Progenitor cell of endocrine pancreas (in vitro differentiated cells): Measurements from ENCODE around the gene IRF9. TPM values are rescaled to one million over a fixed set of nuclear protein-coding genes. Genes with fewer than 3 reads are reported as not detected.

Source experiments
- DNase-seq: peaks from one replicate; pipeline ENCODE4 v3.0.0; 2021; ENCODE audit warnings: low spot score; ENCODE audit not compliant: unreplicated experiment
- H3K27ac Mint-ChIP-seq: 2 replicates; pipeline ENCODE4 v1.8.0; 2021; ENCODE audit warnings: mild to moderate bottlenecking, moderate library complexity, mixed read lengths
- H3K27me3 Mint-ChIP-seq: 2 replicates; pipeline ENCODE4 v1.8.0; 2021; ENCODE audit warnings: mixed read lengths
- H3K36me3 Mint-ChIP-seq: 2 replicates; pipeline ENCODE4 v1.8.0; 2022; ENCODE audit warnings: mixed read lengths; ENCODE audit not compliant: insufficient read depth
- H3K4me1 Mint-ChIP-seq: 2 replicates; pipeline ENCODE4 v1.8.0; 2021; ENCODE audit warnings: low read depth, mixed read lengths
- H3K4me3 Mint-ChIP-seq: 2 replicates; pipeline ENCODE4 v1.8.0; 2021; ENCODE audit warnings: low read depth, mild to moderate bottlenecking, moderate library complexity, mixed read lengths
- H3K9me3 Mint-ChIP-seq: 2 replicates; pipeline ENCODE4 v1.8.0; 2021; ENCODE audit warnings: low read depth, mixed read lengths
- total RNA-seq: library from RNA; stranded (reverse); gene quantifications from 2 replicates; pipeline ENCODE4 v1.2.1, GENCODE V29; 2021
- TF ChIP-seq, protein P1 (sequence below): fragments of 200-600 bp; sonication (generic); IDR thresholded peaks from one replicate; pipeline ENCODE4 v1.5.0; 2021; ENCODE audit warnings: antibody characterized with exemption, mild to moderate bottlenecking; ENCODE audit not compliant: unreplicated experiment

Gene IRF9
- total RNA-seq, 1 donor from 2014 or later: 57.4 TPM

DNA sequence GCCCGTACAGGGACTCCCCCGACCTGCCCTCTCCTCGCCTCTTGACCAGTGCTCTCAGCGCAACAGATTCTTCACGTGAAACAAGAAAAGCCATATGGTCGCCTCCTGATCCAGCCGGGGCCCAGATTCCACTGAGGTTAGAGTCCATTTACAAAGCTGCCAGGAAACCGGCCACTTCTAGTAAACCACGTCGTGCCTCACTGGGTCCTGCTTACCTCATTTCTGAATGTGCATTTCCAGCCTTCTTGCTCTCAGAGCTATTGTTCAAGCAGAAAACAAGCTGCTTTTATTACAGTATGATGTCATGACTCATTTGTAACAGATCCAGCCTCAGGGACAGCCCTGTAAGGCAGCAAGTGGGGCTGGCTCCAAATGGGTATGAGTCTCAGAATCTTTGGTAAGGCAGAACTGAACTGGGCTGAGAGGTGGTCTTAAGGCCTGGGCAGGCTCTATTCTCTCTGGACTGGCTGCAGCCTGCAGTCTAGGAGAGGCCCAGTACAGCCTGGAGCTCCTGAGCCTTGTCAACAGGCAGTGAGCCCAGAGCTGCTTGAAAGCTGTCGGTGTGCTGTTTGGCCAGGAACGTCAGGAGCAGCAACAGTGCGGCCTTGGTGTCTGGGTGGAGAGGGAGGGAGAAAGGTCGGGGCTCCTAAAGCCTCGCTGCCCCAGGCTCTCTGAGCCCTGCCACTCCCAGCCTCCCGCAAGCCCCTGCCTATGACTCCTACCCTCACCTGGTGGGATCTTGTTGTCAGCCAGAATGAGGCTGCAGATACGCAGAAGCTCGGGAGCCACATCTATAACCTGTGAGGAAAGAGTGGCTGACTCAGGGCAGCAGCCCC lies 19.1 kb downstream of the IRF9 start:
- peak overlapping the region; percentile 86 for H3K27ac Mint-ChIP-seq
- H3K9me3 Mint-ChIP-seq: no peaks in the 10 kb centered on the region
- DNase-seq: no peak
- peaks cover 4% of the 10 kb centered on the region for H3K4me1 Mint-ChIP-seq
- no peaks in the 10 kb centered on the region for H3K27me3 Mint-ChIP-seq
- peaks cover 29% of the 10 kb centered on the region for H3K36me3 Mint-ChIP-seq
- no peak overlapping the region for H3K4me3 Mint-ChIP-seq
- TF ChIP-seq, protein P1, sequence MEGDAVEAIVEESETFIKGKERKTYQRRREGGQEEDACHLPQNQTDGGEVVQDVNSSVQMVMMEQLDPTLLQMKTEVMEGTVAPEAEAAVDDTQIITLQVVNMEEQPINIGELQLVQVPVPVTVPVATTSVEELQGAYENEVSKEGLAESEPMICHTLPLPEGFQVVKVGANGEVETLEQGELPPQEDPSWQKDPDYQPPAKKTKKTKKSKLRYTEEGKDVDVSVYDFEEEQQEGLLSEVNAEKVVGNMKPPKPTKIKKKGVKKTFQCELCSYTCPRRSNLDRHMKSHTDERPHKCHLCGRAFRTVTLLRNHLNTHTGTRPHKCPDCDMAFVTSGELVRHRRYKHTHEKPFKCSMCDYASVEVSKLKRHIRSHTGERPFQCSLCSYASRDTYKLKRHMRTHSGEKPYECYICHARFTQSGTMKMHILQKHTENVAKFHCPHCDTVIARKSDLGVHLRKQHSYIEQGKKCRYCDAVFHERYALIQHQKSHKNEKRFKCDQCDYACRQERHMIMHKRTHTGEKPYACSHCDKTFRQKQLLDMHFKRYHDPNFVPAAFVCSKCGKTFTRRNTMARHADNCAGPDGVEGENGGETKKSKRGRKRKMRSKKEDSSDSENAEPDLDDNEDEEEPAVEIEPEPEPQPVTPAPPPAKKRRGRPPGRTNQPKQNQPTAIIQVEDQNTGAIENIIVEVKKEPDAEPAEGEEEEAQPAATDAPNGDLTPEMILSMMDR: no peak

DNA sequence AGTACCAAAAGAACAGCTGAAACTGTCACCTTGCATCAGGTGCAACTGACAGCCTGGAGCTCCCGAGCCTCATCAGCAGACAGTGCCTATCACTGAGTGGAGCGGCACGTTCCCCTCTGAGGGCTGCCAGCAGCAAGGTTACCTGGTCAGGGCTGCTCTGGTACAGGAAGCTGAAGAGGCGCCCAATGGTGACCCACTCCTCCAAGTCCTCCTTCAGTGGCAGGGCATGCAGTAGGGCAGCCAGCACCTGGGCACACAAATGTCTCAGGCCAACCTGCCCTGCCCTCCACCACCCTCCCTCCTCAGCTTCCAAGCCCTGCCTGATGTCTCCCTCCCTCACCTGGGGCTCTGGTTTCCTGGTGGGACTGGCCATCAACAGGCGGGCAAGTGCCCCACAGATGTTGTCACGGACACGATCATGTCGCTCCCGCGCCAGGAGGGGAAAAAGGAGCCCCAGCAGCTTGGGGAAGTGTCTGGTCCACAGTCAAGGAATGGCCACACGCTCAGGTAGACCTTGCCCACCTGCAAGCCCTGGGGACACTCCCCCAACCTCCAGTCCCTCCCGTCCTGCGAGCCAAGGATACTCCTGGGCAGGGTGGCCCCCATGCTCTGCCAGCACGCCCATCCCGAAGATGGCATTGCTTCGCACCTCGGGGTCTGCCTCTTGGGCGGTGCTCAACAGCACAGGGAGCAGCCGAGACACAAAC lies 20.5 kb downstream of the IRF9 start:
- no peaks in the 10 kb centered on the region for H3K9me3 Mint-ChIP-seq
- DNase-seq: no peak
- TF ChIP-seq, protein P1: no peak
- H3K27ac Mint-ChIP-seq: peak overlapping the region; percentile 88
- no peaks in the 10 kb centered on the region for H3K27me3 Mint-ChIP-seq
- no peak overlapping the region for H3K4me3 Mint-ChIP-seq
- peaks cover 3% of the 10 kb centered on the region for H3K4me1 Mint-ChIP-seq
- peaks cover 28% of the 10 kb centered on the region for H3K36me3 Mint-ChIP-seq

DNA sequence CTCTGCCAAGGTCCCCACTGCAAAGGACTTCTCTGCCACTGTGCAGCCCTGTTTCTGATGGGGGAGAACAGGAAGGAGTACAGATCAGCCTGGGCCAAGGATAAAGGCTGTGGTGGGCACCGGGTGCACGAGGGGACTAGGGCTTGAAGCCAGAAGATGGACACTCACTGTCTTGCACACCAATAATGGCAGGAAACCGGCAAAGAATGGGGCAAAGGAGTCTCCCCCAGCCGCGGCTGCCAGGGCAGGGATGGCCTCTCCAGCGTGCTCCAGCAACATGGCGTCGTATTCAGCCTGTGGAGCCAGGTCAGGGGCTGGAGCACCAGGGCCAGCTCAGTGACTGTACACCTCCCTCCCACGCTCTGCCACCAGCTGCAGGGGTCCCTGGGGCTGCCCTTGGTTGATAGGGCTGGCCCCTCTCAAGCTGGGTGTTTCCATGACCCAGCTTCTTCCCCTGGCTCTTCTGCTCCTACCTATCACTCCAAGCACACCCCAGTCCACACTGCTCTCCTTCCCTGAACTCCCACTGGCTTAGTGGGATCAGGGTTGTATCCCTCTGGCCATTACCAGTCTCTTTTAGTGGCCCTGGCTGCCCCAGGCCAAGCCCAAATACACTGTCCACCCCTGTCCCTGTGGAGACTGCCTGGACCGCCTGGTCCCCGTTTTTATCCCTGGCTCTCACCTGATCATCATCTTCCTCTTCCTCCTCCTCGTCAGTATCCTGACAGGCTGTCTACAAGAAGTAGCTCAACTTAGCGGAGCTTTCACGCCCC lies 21.2 kb downstream of the IRF9 start:
- Mint-ChIP-seq H3K9me3 (no peaks in the 10 kb centered on the region), H3K27me3 (no peaks in the 10 kb centered on the region), H3K4me3 (no peak overlapping the region), H3K27ac (peak overlapping the region; percentile 88), H3K4me1 (peaks cover 2% of the 10 kb centered on the region), H3K36me3 (peaks cover 26% of the 10 kb centered on the region)
- DNase-seq: no peak
- TF ChIP-seq, protein P1: no peak

DNA sequence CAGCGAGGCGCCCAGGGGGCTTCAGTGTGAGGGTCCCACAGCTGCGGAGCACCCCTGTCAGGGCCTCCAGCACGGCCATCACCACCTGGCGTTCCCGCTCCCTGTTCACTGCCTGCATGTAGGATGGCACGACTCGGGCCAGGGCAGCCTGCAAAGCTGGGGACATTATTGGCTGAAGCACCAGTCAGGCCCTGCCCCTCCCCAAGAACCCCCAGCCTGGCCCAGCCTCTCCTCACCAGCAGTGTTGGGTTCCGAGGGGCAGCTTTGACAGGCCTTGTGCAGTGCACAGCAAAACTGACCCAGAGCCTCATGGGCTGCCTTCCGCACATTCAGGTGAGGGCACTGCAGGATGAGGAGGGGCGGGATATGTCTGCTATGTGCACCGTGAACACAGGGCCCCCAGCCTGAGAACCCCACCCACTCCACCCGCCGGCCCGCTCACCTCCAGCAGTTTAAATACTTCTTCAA lies 22.0 kb downstream of the IRF9 start:
- H3K27me3 Mint-ChIP-seq: no peaks in the 10 kb centered on the region
- peak overlapping the region; percentile 56 for H3K27ac Mint-ChIP-seq
- no peak for DNase-seq
- peaks cover 7% of the 10 kb centered on the region for H3K4me1 Mint-ChIP-seq
- peaks cover 24% of the 10 kb centered on the region for H3K36me3 Mint-ChIP-seq
- no peaks in the 10 kb centered on the region for H3K9me3 Mint-ChIP-seq
- no peak overlapping the region for H3K4me3 Mint-ChIP-seq
- TF ChIP-seq, protein P1: no peak
